ENCODE results near the gene SLC8A1.

GRCh38 chr2:40096360-40096759 lies 355.5 kb downstream of the SLC8A1 start:
- TF ChIP-seq REST (IDR thresholded peaks at IDR 0.05; ENCODE audit: insufficient replicate concordance, low read depth) (no peak), CTCF (IDR thresholded peaks at IDR 0.05; ENCODE audit: insufficient read depth, low read length) (no peak), POLR2AphosphoS5 (IDR thresholded peaks at IDR 0.05; ENCODE audit: low read depth) (no peak)

All from HL-60 (cell line).